HPDE6-E6E7 (cell line): ENCODE measurements around the gene RCHY1.
"Not testable (repeated sequence)": the region's sequence is repeated elsewhere in the genome, so short reads cannot be mapped to it uniquely, and the experiment has no call there.

Experiments used
- DNase-seq: peaks from one replicate; pipeline ENCODE4 v3.0.0; 2011; ENCODE audit warnings: missing footprints; ENCODE audit errors: extremely low spot score

Gene RCHY1

GRCh38 chr4:75516144-75516543 lies 1.9 kb upstream of the RCHY1 start:
- DNase-seq, result no peak

GRCh38 chr4:75514949-75515612 lies 878 bp upstream of the RCHY1 start:
- DNase-seq, result no peak

GRCh38 chr4:75513526-75514130 lies 575 bp downstream of the RCHY1 start:
- DNase-seq, result no peak

- no peak for DNase-seq
Observed at GRCh38 chr4:75512386-75513211, 1.6 kb downstream of the RCHY1 start.

GRCh38 chr4:75511841-75512240 lies 2.4 kb downstream of the RCHY1 start:
- no peak for DNase-seq

GRCh38 chr4:75509592-75509991 lies 4.6 kb downstream of the RCHY1 start:
- not testable (repeated sequence) for DNase-seq

GRCh38 chr4:75505630-75506029 lies 8.6 kb downstream of the RCHY1 start:
- no peak for DNase-seq

- no peak for DNase-seq
Observed at GRCh38 chr4:75502671-75503070, 11.5 kb downstream of the RCHY1 start.

- DNase-seq, result no peak
Observed at GRCh38 chr4:75499900-75500299, 14.3 kb downstream of the RCHY1 start.

GRCh38 chr4:75498041-75498440 lies 16.2 kb downstream of the RCHY1 start:
- no peak for DNase-seq

- DNase-seq, result no peak
Observed at GRCh38 chr4:75497133-75497532, 17.1 kb downstream of the RCHY1 start.

- DNase-seq, result no peak
Observed at GRCh38 chr4:75496406-75496805, 17.8 kb downstream of the RCHY1 start.

- no peak for DNase-seq
Observed at GRCh38 chr4:75495476-75495875, 18.7 kb downstream of the RCHY1 start.

- no peak for DNase-seq
Observed at GRCh38 chr4:75494563-75494962, 19.6 kb downstream of the RCHY1 start.

- DNase-seq, result no peak
Observed at GRCh38 chr4:75490155-75490554, 24.0 kb downstream of the RCHY1 start.

GRCh38 chr4:75484190-75484589 lies 30.0 kb downstream of the RCHY1 start:
- DNase-seq, result no peak

- DNase-seq, result no peak
Observed at GRCh38 chr4:75477201-75477600, 37.0 kb downstream of the RCHY1 start.

GRCh38 chr4:75470738-75471137 lies 43.5 kb downstream of the RCHY1 start:
- no peak for DNase-seq

- no peak for DNase-seq
Observed at GRCh38 chr4:75469896-75470295, 44.3 kb downstream of the RCHY1 start.

- no peak for DNase-seq
Observed at GRCh38 chr4:75457365-75457764, 56.8 kb downstream of the RCHY1 start.

GRCh38 chr4:75434105-75434504 lies 80.1 kb downstream of the RCHY1 start:
- DNase-seq, result no peak

- DNase-seq, result peak; percentile 4
Observed at GRCh38 chr4:75432683-75433082, 81.5 kb downstream of the RCHY1 start.

GRCh38 chr4:75429208-75429607 lies 85.0 kb downstream of the RCHY1 start:
- DNase-seq, result no peak
